GM20000 (cell line): ENCODE measurements around the gene MORN1.

ENCODE experiments used
- DNase-seq: peaks from one replicate; pipeline ENCODE4 v3.0.0; 2012; ENCODE audit warnings: low spot score
- CTCF ChIP-seq: IDR thresholded peaks from 2 replicates; pipeline ENCODE4 v1.5.1; 2012; ENCODE audit warnings: mild to moderate bottlenecking, control low read depth; ENCODE audit errors: extremely low read depth, missing control alignments

The MORN1 gene

GRCh38 chr1:2272686-2273400 lies 118.5 kb downstream of the MORN1 start:
- TF ChIP-seq CTCF = no peak
- DNase-seq = peak; percentile 24

GRCh38 chr1:2271841-2272655 lies 119.3 kb downstream of the MORN1 start:
- DNase-seq = no peak
- no peak for TF ChIP-seq CTCF
